ENCODE measurements around the gene PDE5A. TPM values are rescaled to one million over a fixed set of nuclear protein-coding genes. Genes with fewer than 3 reads are reported as not detected.

The PDE5A gene
- total and polyA plus RNA-seq, 2 donors (not counting 3 experiments of a cell fraction or from before 2014, with no cell fraction given) = 0.73 to 2.3 TPM

DNA sequence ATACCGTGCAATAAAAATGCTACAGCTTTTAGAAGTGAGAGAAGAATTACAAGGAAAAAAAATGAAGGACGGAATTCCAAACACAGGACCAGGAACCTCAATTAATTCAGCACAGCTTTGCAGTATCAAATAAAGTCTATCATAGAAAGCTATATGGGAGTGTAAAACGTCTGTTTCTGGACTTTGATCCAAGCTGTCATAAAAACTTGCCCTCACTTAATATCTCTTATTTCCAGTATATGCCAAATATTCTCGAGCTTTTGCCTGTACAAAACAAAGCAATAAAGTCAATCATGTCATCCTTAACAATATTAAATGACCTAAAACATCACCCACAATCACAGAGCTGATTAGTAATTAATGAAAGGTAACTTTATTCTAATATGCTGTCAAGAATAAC, 4.2 kb downstream of the PDE5A start:
- BruUV-seq (replicated peaks) = no TSS peak
- intact Hi-C loops (cut with micrococcal nuclease) (no loop called here), dilution Hi-C loops (cut with MboI; ENCODE audit: extremely low pct_ligation_motif_present, low sequenced_read_pairs) (no loop called here)
- Histone ChIP-seq H4K20me1 (replicated peaks; ENCODE audit: control insufficient read depth, extremely low read depth, insufficient read depth, low read length) (no peaks in the 10 kb centered on the region), H3K79me2 (ENCODE audit: control insufficient read depth, insufficient read depth, low read length) (no peaks in the 10 kb centered on the region), H3K4me3 (replicated peaks in 1 of 3; ENCODE audit: insufficient read depth in 1 of 3, low read depth in 1 of 3, low read length in 3 of 3) (no peak overlapping the region), H2AFZ (ENCODE audit: low read depth, low read length) (no peak overlapping the region), H3K27me3 (ENCODE audit: control insufficient read depth in 2 of 2, insufficient read depth in 2 of 2, low read length in 2 of 2) (no peaks in the 10 kb centered on the region), H3K4me2 (ENCODE audit: insufficient read depth, low read length) (no peak overlapping the region), H3K4me1 (ENCODE audit: control insufficient read depth, extremely low read depth, insufficient read depth, low read length) (peaks cover 14% of the 10 kb centered on the region), H3K9me3 (replicated peaks; ENCODE audit: control insufficient read depth, insufficient read depth, low read length) (no peaks in the 10 kb centered on the region), H3K9ac (replicated peaks; ENCODE audit: extremely low read depth, insufficient read depth, low read length) (no peak overlapping the region), H3K36me3 (ENCODE audit: control insufficient read depth in 2 of 2, extremely low read depth in 1 of 2, insufficient read depth in 2 of 2, low read length in 2 of 2) (no peaks in the 10 kb centered on the region), H3K27ac (ENCODE audit: insufficient read depth, low read depth, low read length) (no peak overlapping the region), H3K9me1 (replicated peaks; ENCODE audit: control insufficient read depth, extremely low read depth, insufficient read depth, low read length) (no peaks in the 10 kb centered on the region)
- POLR2A ChIA-PET = interaction anchor here (0.6 kb wide), 1 partner anchor 159 kb away, joined by 6 read pairs; no protein-coding TSS in a partner anchor
- FAIRE-seq (no peak), DNase-seq (ENCODE audit: low read depth, low spot score) (no peak)
- TF ChIP-seq POLR2A (IDR thresholded peaks at IDR 0.05; ENCODE audit: low read depth, low read length) = no peak
- no peak for TF ChIP-seq GATA2 (IDR thresholded peaks at IDR 0.05; ENCODE audit: insufficient read depth, insufficient read length, low read depth, low read length)
- CTCF ChIA-PET = interaction anchor here (0.6 to 1.9 kb wide), 10 partner anchors 12 to 643 kb away, joined by 3 to 5 read pairs (median 4); no protein-coding TSS in a partner anchor

DNA sequence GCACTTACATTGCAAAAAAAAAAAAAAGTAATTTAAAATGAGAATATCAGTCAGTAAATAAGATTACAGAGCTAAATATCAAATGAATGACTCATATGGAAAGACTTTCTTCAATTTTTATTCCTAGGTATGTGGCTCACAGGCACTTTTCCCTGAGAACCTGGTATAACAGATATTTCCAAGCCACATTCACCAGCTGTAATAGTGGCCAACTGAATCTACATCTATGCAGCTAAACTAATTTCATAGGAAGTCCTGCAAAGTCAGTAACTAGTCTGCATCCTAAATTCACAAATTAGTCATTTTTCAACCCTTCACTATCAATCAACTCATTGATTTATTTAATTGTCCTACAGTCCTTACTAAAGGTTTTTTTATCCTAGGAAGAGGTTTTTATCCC, 5.6 kb downstream of the PDE5A start:
- TF ChIP-seq MYC (IDR thresholded peaks at IDR 0.05; ENCODE audit: low read depth, low read length) (no peak), POLR2A (IDR thresholded peaks at IDR 0.05; ENCODE audit: low read depth, low read length) (no peak), POLR2AphosphoS5 (IDR thresholded peaks at IDR 0.05; ENCODE audit: insufficient read depth, low read depth, low read length) (no peak), JUN (IDR thresholded peaks at IDR 0.05; ENCODE audit: borderline replicate concordance, insufficient read depth, insufficient read length, low read depth) (no peak), GATA2 (IDR thresholded peaks at IDR 0.05; ENCODE audit: insufficient read depth, insufficient read length, low read depth, low read length) (no peak), FOS (IDR thresholded peaks at IDR 0.05; ENCODE audit: borderline replicate concordance, insufficient read depth, low read length) (no peak), EZH2 (IDR thresholded peaks at IDR 0.05; ENCODE audit: borderline replicate concordance, low read depth, low read length, severe bottlenecking) (no peak)
- TF ChIP-seq, protein P1, sequence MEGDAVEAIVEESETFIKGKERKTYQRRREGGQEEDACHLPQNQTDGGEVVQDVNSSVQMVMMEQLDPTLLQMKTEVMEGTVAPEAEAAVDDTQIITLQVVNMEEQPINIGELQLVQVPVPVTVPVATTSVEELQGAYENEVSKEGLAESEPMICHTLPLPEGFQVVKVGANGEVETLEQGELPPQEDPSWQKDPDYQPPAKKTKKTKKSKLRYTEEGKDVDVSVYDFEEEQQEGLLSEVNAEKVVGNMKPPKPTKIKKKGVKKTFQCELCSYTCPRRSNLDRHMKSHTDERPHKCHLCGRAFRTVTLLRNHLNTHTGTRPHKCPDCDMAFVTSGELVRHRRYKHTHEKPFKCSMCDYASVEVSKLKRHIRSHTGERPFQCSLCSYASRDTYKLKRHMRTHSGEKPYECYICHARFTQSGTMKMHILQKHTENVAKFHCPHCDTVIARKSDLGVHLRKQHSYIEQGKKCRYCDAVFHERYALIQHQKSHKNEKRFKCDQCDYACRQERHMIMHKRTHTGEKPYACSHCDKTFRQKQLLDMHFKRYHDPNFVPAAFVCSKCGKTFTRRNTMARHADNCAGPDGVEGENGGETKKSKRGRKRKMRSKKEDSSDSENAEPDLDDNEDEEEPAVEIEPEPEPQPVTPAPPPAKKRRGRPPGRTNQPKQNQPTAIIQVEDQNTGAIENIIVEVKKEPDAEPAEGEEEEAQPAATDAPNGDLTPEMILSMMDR (IDR thresholded peaks at IDR 0.05; ENCODE audit: extremely low read depth in 1 of 2, insufficient read depth in 1 of 2, low read depth in 1 of 2, low read length in 2 of 2) = no peak
- TF ChIP-seq, protein P2, sequence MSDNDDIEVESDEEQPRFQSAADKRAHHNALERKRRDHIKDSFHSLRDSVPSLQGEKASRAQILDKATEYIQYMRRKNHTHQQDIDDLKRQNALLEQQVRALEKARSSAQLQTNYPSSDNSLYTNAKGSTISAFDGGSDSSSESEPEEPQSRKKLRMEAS (IDR thresholded peaks at IDR 0.05; ENCODE audit: insufficient read depth, insufficient read length) = no peak
- Histone ChIP-seq H3K9ac (replicated peaks; ENCODE audit: extremely low read depth, insufficient read depth, low read length) (no peak overlapping the region), H4K20me1 (replicated peaks; ENCODE audit: control insufficient read depth, extremely low read depth, insufficient read depth, low read length) (no peaks in the 10 kb centered on the region), H3K79me2 (ENCODE audit: control insufficient read depth, insufficient read depth, low read length) (no peaks in the 10 kb centered on the region), H3K4me2 (ENCODE audit: insufficient read depth, low read length) (no peak overlapping the region), H3K36me3 (ENCODE audit: control insufficient read depth in 2 of 2, extremely low read depth in 1 of 2, insufficient read depth in 2 of 2, low read length in 2 of 2) (no peaks in the 10 kb centered on the region), H3K27ac (ENCODE audit: insufficient read depth, low read depth, low read length) (no peak overlapping the region), H3K4me1 (ENCODE audit: control insufficient read depth, extremely low read depth, insufficient read depth, low read length) (peaks cover 8% of the 10 kb centered on the region), H2AFZ (ENCODE audit: low read depth, low read length) (no peak overlapping the region), H3K9me1 (replicated peaks; ENCODE audit: control insufficient read depth, extremely low read depth, insufficient read depth, low read length) (peaks cover 3% of the 10 kb centered on the region), H3K27me3 (ENCODE audit: control insufficient read depth in 2 of 2, insufficient read depth in 2 of 2, low read length in 2 of 2) (no peaks in the 10 kb centered on the region), H3K4me3 (replicated peaks in 1 of 3; ENCODE audit: insufficient read depth in 1 of 3, low read depth in 1 of 3, low read length in 3 of 3) (no peak overlapping the region), H3K9me3 (replicated peaks; ENCODE audit: control insufficient read depth, insufficient read depth, low read length) (no peaks in the 10 kb centered on the region)
- intact Hi-C loops (cut with micrococcal nuclease) = no loop called here
- BruUV-seq (replicated peaks) = no TSS peak
- ChIA-PET CTCF (interaction anchor here (0.9 to 1.6 kb wide), 5 partner anchors 20 to 642 kb away, joined by 3 to 5 read pairs (median 3); no protein-coding TSS in a partner anchor), POLR2A (interaction anchor here (0.7 kb wide), 1 partner anchor 98 kb away, joined by 3 read pairs; no protein-coding TSS in a partner anchor)
- FAIRE-seq = no peak
- dilution Hi-C loops (cut with MboI; ENCODE audit: extremely low pct_ligation_motif_present, low sequenced_read_pairs) = no loop called here
- peak; percentile 6 for DNase-seq (ENCODE audit: low read depth, low spot score)
